Activated gamma-delta T cell treated with anti-CD3 and anti-CD28 coated beads, Interleukin-2, amount 50 U/mL, for 16 hours (primary cell): ENCODE measurements around the gene ADCYAP1R1.

Experiments
- DNase-seq: peaks from one replicate; pipeline ENCODE4 v3.0.0-alpha.2; 2020; ENCODE audit warnings: low read depth

The ADCYAP1R1 gene

GRCh38 chr7:31043051-31043471 is 9.0 kb upstream of the ADCYAP1R1 start:
- no peak for DNase-seq

DNA sequence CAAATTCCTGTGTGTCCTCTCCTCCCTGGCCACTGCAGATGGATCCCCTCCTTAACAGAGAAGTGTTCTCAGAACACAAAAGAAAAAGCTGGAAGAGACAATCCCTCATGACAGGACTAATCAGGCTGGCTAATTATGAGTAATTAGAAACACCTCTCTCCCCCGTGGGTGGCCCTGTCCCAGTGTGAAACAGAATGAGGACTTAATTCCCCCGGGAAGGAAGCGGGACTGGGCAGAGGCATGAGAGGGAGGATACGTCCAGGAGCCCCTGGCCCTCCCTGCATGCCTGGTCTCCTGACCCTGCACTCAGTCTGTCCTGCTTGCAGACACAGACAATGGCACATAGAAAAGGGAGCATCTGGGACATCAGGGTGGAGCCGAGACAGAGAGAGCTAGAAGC is 7.6 kb upstream of the ADCYAP1R1 start:
- no peak for DNase-seq

GRCh38 chr7:31046723-31047122 is 5.4 kb upstream of the ADCYAP1R1 start:
- no peak for DNase-seq

DNA sequence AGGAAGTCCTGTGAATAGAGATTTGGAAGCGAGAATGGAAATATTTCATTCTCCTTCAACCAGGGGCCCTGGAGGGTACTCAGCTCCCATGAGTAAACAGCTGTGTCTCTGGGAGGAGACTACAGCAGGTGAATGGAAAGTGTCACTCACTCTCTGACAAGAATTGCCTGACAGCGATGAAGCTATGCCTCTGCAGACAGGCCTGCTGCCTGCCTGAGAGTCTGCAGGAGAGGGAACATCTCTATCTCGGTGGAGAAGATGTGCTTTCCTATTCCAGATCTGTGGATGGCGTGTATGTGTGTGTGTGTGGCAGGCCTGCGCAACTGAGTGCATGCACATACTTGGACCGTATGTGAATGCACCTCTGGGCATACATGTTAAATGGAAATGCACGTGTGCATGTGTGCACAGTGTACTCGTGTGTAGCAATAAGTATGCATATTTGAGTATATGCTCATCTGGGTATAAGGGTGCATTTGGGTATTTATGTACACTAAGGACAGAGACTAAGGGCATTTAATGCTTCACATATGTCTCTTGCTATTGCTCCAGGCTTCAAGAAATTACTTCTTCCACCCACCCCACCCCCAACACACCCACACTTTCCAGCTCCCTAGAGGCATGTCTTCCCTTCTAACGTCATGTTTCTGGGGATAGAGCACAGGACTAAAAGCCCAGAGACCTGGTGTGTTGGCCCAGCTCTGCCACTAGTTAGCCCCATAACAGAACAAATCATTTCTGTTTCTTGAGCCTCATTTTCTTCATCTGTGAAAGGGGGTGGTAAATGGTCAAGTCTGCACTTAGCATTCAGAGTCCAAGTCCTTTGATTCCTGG is 4.6 kb upstream of the ADCYAP1R1 start:
- DNase-seq: no peak

GRCh38 chr7:31049005-31049765 is 2.9 kb upstream of the ADCYAP1R1 start:
- DNase-seq: no peak

GRCh38 chr7:31052487-31052840 is 356 bp downstream of the ADCYAP1R1 start:
- DNase-seq: no peak

- DNase-seq: no peak
These were observed 913 bp downstream of the ADCYAP1R1 start for GRCh38 chr7:31052841-31053601.

GRCh38 chr7:31053986-31054385 is 1.9 kb downstream of the ADCYAP1R1 start:
- no peak for DNase-seq

DNA sequence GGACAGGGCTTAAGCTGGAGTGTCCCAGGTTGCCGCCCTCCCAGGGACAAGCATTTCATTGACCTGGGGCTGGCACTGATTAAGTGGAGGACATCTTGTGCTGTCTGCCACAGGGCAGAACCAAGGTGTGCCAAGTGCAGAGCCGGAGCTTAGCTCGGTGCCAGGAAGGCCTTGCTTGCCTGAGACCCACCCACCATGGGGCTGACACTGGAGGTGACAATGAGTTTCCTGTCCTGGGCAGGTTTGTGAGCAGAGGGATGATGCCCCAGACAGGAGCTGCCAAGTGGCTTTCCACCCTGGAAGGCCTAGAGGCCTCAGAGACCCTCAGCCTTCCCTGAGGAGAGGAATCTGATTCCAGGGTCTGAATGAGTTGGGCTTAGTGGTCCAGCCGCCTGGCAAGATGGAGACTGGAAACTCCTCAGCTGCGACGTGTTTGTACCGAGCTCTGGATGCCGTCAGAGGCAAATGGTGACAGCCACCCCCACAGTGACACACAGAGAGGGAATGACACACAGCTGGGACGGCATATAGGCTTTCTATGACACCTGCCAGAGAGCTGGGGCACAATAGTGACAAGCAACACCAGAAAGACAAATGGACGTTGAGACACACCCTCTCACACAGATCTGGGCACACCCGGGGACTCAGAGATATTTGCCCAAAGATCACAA is 2.6 kb downstream of the ADCYAP1R1 start:
- DNase-seq: no peak

- no peak for DNase-seq
These were observed 3.4 kb downstream of the ADCYAP1R1 start for GRCh38 chr7:31055471-31055870.

DNA sequence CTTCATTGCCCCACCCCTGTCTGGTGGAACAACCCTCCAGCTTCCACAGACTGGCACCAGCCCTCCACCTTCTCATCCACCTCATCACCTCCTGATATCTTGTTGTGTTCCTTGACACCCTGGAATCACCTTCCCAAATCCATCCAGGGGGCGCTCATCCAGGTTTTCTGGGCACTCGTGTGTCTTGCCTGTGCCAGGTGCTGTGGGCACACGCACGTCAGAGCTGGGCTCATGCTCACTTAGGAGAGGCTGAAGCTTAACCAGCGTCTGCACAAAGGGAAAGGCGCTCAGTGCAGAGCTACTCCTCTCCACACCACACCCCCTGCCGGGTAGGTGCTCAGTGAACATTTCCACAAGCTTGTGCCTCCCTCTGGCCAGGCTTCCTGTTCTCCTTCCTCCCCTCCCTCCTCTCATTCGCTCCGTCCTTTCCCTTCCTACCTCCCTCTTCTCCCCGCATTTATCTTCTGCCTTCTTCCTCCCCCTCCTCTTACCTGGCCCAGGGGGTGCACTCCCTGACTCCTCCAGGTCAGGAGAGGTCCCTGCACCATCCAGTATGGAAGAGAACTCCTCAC is 4.8 kb downstream of the ADCYAP1R1 start:
- no peak for DNase-seq

DNA sequence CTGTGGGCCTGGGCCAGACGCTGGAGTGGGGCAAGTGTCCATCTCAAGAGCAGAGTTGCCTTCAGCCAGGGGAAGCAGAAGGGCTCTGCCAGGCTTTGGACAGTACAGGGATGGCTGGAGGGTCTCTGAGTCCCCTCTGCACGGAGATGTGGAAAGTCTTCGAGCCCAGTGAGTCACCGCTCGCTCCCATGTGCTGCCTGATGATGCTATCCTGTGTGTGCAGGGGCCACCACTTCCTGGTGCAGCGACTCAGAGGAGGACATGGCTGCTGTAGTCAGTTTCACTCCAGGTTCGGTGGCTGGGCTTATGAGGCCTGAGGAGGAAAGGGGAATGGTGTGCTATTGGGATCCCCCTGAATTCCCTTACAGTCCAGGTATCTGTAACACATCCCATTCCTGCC is 6.0 kb downstream of the ADCYAP1R1 start:
- DNase-seq: no peak

DNA sequence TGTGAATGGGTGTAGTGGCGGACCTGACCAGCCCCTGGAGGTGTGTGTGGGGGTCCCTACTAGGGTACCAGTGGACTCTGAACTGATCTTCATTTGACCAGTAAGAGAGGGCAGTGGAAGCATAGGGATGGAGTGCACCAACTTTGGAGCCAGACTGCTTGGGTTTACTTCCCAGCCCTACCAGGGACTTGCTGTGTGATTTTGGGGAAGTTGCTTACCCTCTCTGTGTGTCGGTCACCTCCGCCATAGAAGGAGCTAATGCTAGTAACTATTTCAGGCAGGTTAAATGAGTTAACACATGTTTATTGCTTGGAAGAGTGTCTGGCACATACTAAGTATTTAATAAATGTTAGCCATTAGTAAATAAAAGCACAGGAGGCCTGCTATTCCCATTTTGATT is 6.6 kb downstream of the ADCYAP1R1 start:
- DNase-seq: no peak

DNA sequence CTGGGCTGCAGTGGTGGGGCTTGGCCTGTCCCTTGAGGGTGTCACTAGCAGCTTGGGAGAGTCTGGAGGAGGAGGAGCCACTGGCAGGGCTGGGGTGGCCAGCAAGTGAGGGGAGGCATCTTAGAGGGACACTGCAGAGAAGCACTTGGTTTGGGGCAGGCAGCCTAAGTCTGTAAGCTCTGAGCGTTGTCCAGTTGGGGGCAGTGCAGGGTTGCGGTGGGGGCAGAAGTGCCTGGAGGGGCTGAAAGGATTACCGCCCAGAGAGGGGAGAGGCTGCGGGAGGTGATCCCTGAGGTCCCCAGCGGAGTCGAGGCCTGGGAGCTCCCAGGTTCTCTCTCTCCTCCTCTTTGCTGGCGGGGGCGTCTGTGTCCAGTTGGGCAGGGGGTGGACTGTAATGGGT is 7.4 kb downstream of the ADCYAP1R1 start:
- DNase-seq: no peak

DNA sequence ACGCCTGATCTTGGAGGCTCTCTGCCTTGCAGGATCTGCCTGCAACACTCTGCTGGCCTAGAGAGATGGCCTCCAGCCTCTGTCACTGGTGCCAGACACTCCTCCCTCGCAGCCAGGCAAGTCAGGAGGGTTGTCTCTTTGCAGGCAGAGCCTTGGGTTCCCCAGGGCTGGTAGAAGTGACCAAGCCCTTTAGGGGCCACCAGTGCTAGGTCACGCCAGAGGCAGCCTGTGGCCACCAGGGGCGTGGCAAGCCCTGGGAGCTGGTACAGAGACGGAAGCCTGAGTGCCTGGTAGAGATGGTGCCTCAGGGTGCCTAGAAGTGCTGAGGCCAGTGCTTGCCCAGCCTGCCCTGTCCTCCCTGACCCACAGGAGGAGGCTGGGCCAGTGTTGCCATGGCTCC is 9.1 kb downstream of the ADCYAP1R1 start:
- no peak for DNase-seq

DNA sequence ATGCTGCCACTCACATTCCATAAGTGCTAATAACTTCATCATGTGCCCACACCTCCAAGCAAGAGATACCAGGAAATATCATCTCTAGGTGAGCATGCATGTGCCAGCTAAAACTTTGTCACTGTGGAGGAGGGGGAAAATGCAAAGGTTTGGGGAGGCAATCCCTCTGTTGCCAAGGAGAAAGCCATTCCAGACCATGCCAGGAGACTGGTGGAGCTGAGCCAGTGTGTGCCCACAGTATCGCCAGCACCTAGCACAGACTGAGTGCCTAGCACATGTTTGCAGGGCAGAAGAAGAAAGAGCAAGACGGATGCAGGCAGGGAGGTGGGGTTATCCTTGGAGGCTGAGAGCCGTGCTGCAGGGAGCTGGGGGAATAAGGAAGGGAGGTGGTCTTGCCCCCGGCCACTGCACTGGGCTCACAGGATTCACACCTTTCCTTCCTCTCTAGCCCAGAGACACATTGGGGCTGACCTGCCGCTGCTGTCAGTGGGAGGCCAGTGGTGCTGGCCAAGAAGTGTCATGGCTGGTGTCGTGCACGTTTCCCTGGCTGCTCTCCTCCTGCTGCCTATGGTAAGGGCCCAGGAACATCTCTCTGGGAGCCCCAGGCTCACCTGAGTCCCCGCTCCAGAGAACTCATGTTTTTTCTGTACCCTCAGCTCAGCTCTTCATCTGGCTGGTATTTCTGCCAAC is 10.8 kb downstream of the ADCYAP1R1 start:
- no peak for DNase-seq

DNA sequence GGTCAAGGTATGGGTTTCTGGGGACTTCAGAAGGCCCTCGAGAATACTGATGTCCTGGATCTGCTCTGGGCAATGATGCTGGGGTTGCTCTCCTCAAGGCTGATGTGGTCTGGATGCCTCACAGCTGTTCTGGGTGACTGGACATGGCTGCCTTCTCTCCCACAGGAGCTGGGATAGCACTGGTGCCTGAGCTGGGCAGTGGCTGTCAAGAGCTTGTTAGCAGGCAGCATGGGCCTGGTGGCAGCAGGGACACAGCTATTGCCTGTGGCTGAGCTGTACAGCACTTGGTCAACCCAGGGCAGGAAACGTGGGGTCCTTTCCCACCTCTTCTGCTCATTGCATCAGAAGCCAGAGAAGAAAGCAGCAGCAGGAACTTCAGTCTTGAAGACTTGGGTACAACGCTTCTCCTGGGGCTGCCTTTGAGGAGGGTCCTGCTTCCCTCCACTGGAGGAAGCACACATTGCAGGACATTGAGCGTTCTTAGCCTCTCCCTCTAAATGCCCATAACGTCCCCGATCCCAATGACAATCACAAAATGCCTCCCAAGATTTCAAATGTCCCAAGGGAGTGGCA is 13.0 kb downstream of the ADCYAP1R1 start:
- no peak for DNase-seq

GRCh38 chr7:31065840-31066239 is 13.7 kb downstream of the ADCYAP1R1 start:
- no peak for DNase-seq

- no peak for DNase-seq
These were observed 14.5 kb downstream of the ADCYAP1R1 start for GRCh38 chr7:31066516-31067130.

- no peak for DNase-seq
These were observed 15.4 kb downstream of the ADCYAP1R1 start for GRCh38 chr7:31067491-31067890.
